GM21528 (cell line): ENCODE measurements around the gene RSKR.
"Not testable (repeated sequence)": the region's sequence is repeated elsewhere in the genome, so short reads cannot be mapped to it uniquely, and the experiment has no call there.

Experiments
- ATAC-seq: cut with Tn5 transposase; IDR thresholded peaks from one replicate; pipeline ENCODE4 v1.9.1; 2021; ENCODE audit warnings: mild to moderate bottlenecking, moderate library complexity; ENCODE audit not compliant: unreplicated experiment, low FRiP score

The RSKR gene

DNA sequence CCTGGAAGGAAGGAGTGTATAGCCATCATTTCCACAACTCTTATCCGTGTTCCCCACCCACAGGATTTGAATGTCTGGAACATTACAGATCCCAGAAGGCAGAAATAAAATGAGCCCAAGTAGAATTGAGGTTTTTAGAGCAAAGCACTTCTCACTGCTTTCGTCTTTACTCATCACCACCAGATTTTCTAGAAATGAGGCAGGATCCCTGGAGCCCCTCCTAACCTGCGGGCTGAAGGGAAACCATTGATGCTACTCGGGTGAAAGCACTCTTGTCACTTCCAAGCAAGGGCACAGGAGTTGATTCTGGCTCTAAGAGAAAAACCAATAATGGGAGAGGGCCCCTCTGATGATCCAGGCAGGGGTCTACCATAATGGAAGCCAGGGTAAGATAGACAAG lies 34.5 kb downstream of the RSKR start:
- ATAC-seq = no peak

GRCh38 chr17:28578246-28579195 lies 35.5 kb downstream of the RSKR start:
- ATAC-seq = no peak

DNA sequence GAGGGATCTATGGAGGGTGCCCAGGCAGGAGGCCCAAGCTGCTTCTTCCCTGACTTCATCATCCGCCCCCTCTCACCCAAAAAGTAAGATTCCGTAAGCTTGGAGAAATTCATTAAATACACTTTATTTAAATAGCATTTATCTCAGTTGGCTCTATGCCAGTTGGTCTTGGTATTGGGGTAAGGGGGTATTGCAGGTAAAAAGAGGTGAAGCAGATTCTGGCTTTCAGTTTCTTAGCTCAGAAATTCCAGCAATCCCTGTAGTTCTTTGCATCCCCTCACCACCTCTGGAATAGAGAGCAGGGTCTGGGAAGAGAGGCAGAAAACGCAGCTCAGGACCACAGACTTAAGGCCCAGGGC lies 36.5 kb downstream of the RSKR start:
- no peak for ATAC-seq

DNA sequence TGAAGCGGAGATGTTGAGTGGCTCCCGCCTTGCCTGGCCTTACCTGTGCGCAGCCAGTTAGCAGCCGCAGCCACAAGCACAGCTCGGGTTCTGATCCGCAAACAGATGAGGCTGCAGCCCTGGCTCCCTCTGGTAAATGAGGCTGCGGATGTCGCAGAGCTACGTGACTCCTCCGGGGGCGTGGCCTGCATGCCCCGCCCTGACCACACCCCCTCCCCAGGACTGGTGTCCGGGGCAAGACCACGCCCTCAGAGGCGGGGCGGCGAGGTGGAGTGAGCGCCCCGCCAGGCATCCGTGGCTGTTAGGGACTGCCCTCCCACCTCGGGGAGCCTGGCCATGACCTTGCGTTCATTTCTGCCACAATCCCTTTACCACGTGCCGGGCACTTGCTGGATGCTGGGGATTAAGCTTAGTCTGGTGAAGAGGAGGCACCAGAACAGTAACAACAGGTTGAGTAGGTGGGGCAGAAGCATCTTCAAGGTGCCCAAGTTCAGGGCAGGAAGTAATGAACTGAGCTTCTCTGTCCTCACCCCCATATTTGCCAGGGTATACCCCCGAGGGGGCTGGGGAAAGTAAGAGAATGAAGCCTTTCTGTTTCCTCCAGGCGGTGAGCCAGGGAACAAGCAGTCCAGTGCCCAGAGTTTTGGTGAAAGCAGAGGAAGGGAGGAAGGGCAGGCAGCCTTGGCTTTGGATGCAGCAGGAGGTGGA lies 37.1 kb downstream of the RSKR start, which contains the start of gene ALDOC:
Gene ALDOC, minus strand, starts transcription at position 138 of the 708 bp plus-strand sequence. CDS start 1,363 bp downstream, outside the sequence.
- ATAC-seq = peak; percentile 87

GRCh38 chr17:28576016-28576415 lies 38.0 kb downstream of the RSKR start:
- not testable (repeated sequence) for ATAC-seq

- no peak for ATAC-seq
Observed at GRCh38 chr17:28575126-28575795, 38.7 kb downstream of the RSKR start.

DNA sequence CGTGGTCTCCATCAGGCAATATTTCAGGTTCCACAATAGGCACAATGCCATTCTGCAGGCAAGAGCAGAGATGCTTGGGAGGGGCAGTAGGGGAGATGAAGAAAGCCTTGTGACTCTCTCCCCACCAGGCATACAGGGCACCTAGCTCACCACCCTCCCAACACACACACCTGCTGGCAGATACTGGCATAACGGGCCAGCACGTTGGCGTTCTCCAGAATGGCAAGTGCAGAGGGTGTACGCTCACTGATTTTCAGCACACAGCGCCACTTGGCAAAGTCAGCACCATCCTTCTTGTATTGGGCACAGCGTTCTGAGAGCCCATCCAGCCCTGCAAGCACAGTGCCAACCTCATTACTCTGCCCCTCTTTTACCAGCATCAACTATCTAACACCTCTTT lies 39.5 kb downstream of the RSKR start:
- ATAC-seq = no peak

GRCh38 chr17:28573966-28574480 lies 40.0 kb downstream of the RSKR start:
- ATAC-seq = no peak

DNA sequence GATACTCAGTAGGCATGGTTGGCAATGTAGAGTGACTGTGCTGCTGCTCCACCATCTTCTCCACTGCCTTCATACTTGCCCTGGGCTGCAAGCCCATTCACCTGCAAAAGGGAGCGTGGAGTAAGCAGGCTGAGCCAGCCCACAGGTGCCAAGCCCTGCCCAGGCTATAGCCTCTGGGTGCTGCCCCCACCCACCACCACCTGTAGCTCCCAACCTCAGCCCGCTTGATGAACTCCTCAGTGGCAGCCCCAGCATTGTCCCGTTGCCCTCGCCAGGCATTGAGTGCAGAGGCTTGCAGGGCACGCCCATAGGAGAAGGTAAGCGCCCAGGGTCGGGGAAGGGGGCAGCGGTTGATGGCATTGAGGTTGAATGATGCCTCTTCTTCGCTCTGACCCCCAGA lies 40.5 kb downstream of the RSKR start:
- ATAC-seq = no peak

DNA sequence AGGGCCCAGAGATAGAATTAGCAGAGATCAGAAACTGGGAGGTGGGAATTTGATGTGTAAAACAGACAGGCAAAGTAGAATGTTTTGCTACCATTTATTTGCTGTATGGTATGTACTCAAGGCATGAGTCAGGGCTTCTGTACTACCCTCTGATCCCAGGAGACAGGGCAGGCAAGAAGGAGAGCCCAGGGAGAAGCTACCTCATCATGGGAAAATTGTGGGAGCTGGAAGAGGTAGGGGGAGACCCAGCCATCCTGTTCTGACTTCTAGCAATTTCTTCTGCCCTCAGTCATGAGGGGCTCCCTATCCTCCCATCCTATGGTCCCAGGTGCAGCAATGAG lies 41.0 kb downstream of the RSKR start:
- ATAC-seq = no peak

DNA sequence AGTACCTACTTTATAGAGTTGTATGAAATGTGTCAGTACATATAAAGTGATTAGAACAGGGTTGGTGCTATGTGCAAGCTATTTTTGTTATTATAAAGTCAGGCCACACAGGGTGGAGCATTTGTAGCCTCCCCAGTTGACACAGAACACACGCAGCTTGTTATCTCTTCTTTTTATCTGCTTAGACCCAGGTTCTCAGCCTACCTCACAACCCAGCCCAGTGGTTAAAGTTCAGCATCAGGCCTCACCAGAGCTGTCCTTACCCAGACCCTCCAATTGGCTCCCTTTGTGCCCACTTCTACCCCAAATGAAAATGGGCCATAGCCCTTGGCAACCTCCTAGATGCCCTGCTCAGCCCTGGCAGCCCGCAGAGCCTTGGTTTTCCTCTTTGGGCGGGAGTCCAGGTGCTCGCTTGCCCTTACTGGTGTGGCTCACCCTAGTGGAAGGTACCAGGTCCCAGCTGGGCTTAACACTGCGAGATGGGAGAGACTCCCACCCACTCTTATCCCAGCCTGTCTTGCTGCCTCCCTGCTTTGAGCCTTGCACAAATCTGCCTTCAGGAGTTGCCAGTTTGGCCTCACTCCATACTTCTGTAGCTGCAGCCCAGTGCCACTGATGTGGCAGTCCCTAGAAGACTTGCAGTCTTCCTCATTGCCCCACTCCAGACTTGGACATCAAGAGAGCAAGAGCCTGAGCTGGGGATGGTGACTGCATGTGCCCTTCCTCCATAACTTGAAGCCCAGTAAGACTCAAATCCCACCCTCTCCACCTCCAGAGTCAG lies 41.5 kb downstream of the RSKR start:
- no peak for ATAC-seq

- peak; percentile 77 for ATAC-seq
Observed at GRCh38 chr17:28571361-28572122, 42.4 kb downstream of the RSKR start, which contains the start of gene PIGS. Gene PIGS (minus strand): TSS chr17:28571524. CDS start chr17:28571496, 28 bp downstream.

DNA sequence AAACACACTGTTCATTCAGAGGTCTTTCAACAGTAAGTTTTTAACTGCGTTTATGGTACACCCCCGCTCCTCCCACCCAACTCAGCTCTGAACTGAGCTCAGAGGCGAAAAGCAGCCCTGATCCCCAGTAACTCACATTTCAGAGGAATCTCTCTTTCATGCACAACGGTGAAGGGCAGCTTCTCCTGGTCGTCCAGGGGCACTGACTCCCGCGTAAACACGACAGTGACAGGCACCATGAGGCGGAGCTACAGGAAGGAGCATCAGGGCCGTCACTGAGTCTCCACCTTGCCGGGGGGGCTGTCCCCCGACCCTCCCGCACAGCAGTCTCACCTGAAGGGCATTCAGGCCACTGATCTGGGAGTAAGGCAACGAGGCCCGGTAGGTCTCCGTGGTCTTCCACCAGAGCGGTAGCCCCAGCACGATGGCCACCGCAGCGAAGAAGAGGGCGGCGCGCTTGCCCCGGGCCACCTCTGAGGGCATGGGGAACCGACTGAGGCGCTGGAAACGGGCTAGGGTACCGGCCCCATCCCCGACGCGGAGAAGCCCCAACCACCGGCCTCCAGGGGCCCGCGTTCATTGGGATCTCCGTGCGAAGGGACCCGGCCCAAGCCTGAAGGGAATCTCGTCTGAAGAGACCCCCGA lies 43.1 kb downstream of the RSKR start:
- peak; percentile 32 for ATAC-seq

- ATAC-seq = no peak
Observed at GRCh38 chr17:28569446-28569845, 44.5 kb downstream of the RSKR start.

- no peak for ATAC-seq
Observed at GRCh38 chr17:28567604-28568003, 46.4 kb downstream of the RSKR start.

DNA sequence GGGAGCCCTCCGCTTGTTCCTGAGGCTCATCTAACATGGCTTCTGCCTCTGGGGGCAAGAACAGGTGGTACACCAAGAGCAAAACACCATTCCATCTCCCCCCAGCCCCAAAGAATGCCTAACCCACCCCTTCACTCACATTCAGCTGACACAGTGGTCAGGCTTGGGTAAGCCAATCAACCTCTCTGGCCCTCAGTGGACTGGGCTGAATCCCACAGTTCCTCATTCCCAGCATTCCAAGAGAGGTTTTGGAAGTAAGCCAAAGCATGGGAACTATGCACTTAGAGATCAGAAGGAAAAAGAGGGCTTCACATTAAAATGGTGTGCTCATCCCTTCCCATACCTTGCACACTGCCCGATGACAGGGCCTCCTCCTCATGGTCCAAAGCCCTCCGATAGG lies 50.5 kb downstream of the RSKR start:
- ATAC-seq = no peak
